Breast epithelium (tissue), 4 donors: ENCODE data around the gene ELANE. TPM values are rescaled to one million over a fixed set of nuclear protein-coding genes. Genes with fewer than 3 reads are reported as not detected.
A peak's percentile ranks its signal among the peaks of the same experiment; 100 is the strongest.

ENCODE experiments used
- DNase-seq, 2 donors: peaks; one replicate each; pipeline ENCODE4 v3.0.0-alpha.2; 2019; ENCODE audit warnings: low spot score in 2 of 2
- H3K27ac ChIP-seq, 2 donors: fragments of 200-600 bp; sonication (generic) in 1 of 2; one replicate each; pipeline ENCODE4 v1.5.1; 2016 to 2019; ENCODE audit warnings: mild to moderate bottlenecking in 1 of 2
- H3K27me3 ChIP-seq, 2 donors: fragments of 200-600 bp; sonication (generic) in 1 of 2; one replicate each; pipeline versions ENCODE4 v1.5.1 to v1.6.0; 2017 to 2019; ENCODE audit warnings: control low read depth in 1 of 2, mild to moderate bottlenecking in 1 of 2
- H3K36me3 ChIP-seq: fragments of 200-600 bp; one replicate; pipeline ENCODE4 v1.5.1; 2019
- H3K4me1 ChIP-seq, 2 donors: fragments of 200-600 bp; sonication (generic); one replicate each; pipeline ENCODE4 v1.5.1; 2016 to 2019; ENCODE audit warnings: control low read depth in 1 of 2
- H3K4me3 ChIP-seq, 3 donors: fragments of 200-600 bp; sonication (generic); 1 replicate in 2 of 3; 2 replicates in 1 of 3; pipeline ENCODE4 v1.5.1; 2016 to 2019; ENCODE audit warnings: mild to moderate bottlenecking in 3 of 3, moderate library complexity in 2 of 3
- H3K9me3 ChIP-seq, 2 donors: fragments of 200-600 bp; sonication (generic) in 1 of 2; one replicate each; pipeline ENCODE4 v1.5.1; 2016 to 2019; ENCODE audit warnings: control low read depth in 1 of 2
- CTCF ChIP-seq, 3 donors: fragments of 450-650 bp; IDR thresholded peaks; one replicate each; pipeline ENCODE4 v1.5.1; 2016 to 2017; ENCODE audit warnings: antibody characterized with exemption in 3 of 3, mild to moderate bottlenecking in 3 of 3, moderate library complexity in 3 of 3
- POLR2A ChIP-seq: fragments of 450-650 bp; IDR thresholded peaks from one replicate; pipeline ENCODE4 v1.6.1; 2016; ENCODE audit warnings: antibody characterized with exemption, mild to moderate bottlenecking, moderate library complexity
- POLR2AphosphoS5 ChIP-seq, 3 donors: sonication (generic); formaldehyde crosslinking; IDR thresholded peaks; one replicate each; pipeline ENCODE4 v1.6.1; 2017; ENCODE audit warnings: antibody characterized with exemption in 3 of 3
- intact Hi-C: fragments of 100-400 bp; cut with DNase I; formaldehyde crosslinking; loops from one replicate; pipeline ENCODE4 v1.15.1; 2023; ENCODE audit warnings: low total_unique reads
- total RNA-seq, 3 donors: library from RNA; depleted of rRNA; stranded (reverse); fragments of >200 nt; gene quantifications; one replicate each; pipeline ENCODE4 v1.1.0, GENCODE V29; 2016

The ELANE gene
- total RNA-seq, 3 donors from 2014 or later, result 0.98 to 5.0 (median 1.0) TPM

- intact Hi-C loops, result no loop called here
- Histone ChIP-seq H3K36me3 (peaks cover 22% of the 10 kb centered on the region), H3K4me3 (no peak overlapping the region), H3K4me1 (peaks cover 22 to 34% of the 10 kb centered on the region in 2 donors), H3K9me3 (no peaks in the 10 kb centered on the region), H3K27ac (peak overlapping the region in 1 of 2 donors; percentile 32), H3K27me3 (no peaks in the 10 kb centered on the region)
- no peak for DNase-seq
- no peak for TF ChIP-seq POLR2AphosphoS5 (IDR thresholded peaks at IDR 0.05)
- no peak for TF ChIP-seq CTCF (IDR thresholded peaks at IDR 0.05)
- no peak for TF ChIP-seq POLR2A
Observed at GRCh38 chr19:805166-805551, 46.9 kb upstream of the ELANE start.

GRCh38 chr19:805600-806550 is 46.2 kb upstream of the ELANE start:
- peak overlapping the region in 1 of 2 donors; percentile 32 for H3K27ac ChIP-seq
- H3K27me3 ChIP-seq, result no peaks in the 10 kb centered on the region
- H3K4me1 ChIP-seq, result peaks cover 18 to 27% of the 10 kb centered on the region in 2 donors
- no peak overlapping the region for H3K4me3 ChIP-seq
- intact Hi-C loops, result no loop called here
- H3K9me3 ChIP-seq, result no peaks in the 10 kb centered on the region
- TF ChIP-seq POLR2AphosphoS5 (IDR thresholded peaks at IDR 0.05) (no peak), POLR2A (no peak), CTCF (IDR thresholded peaks at IDR 0.05) (no peak)
- peaks cover 28% of the 10 kb centered on the region for H3K36me3 ChIP-seq
- no peak for DNase-seq

- H3K27ac ChIP-seq, result no peak overlapping the region
- TF ChIP-seq POLR2AphosphoS5 (IDR thresholded peaks at IDR 0.05) (peak in 1 of 3 donors; percentile 9), POLR2A (no peak), CTCF (IDR thresholded peaks at IDR 0.05) (no peak)
- H3K36me3 ChIP-seq, result peaks cover 31% of the 10 kb centered on the region
- no peak for DNase-seq
- no peak overlapping the region for H3K4me3 ChIP-seq
- H3K4me1 ChIP-seq, result peaks cover 7 to 16% of the 10 kb centered on the region in 2 donors
- H3K27me3 ChIP-seq, result no peaks in the 10 kb centered on the region
- no peaks in the 10 kb centered on the region for H3K9me3 ChIP-seq
- intact Hi-C loops, result no loop called here
Observed at GRCh38 chr19:806815-807421, 45.2 kb upstream of the ELANE start.

- H3K27ac ChIP-seq, result peak overlapping the region in 1 of 2 donors; percentile 3
- H3K9me3 ChIP-seq, result no peaks in the 10 kb centered on the region
- TF ChIP-seq POLR2AphosphoS5 (IDR thresholded peaks at IDR 0.05) (no peak), CTCF (IDR thresholded peaks at IDR 0.05) (no peak), POLR2A (no peak)
- H3K36me3 ChIP-seq, result peaks cover 31% of the 10 kb centered on the region
- no peak for DNase-seq
- intact Hi-C loops, result no loop called here
- no peaks in the 10 kb centered on the region for H3K27me3 ChIP-seq
- H3K4me3 ChIP-seq, result no peak overlapping the region
- peaks cover 5 to 8% of the 10 kb centered on the region in 2 donors for H3K4me1 ChIP-seq
Observed at GRCh38 chr19:807627-808422, 44.3 kb upstream of the ELANE start.
